OCI-LY1 (cell line): Measurements from ENCODE around the gene UBIAD1.

Experiments
- CTCF ChIP-seq: fragments of 200-600 bp; sonication (generic), shearing (Covaris generic); IDR thresholded peaks from 2 replicates; pipeline ENCODE4 v1.5.1; 2017; ENCODE audit warnings: mild to moderate bottlenecking, antibody characterized with exemption, low read length, moderate library complexity, mixed read lengths
- EZH2 ChIP-seq: fragments of 200-600 bp; sonication (generic), shearing (Covaris generic); IDR thresholded peaks from 2 replicates; pipeline ENCODE4 v1.8.0; 2017; ENCODE audit warnings: borderline replicate concordance, mixed run types, mild to moderate bottlenecking, antibody characterized with exemption, low read length, moderate library complexity, mixed read lengths

- no peak for TF ChIP-seq CTCF
- no peak for TF ChIP-seq EZH2
These were observed 53.1 kb downstream of the UBIAD1 start for GRCh38 chr1:11326070-11326469.
